Gastrocnemius medialis (tissue), 4 donors: ENCODE data around the gene HMCN1. TPM values are rescaled to one million over a fixed set of nuclear protein-coding genes. Genes with fewer than 3 reads are reported as not detected.

ENCODE experiments used
- ATAC-seq, 2 donors: fragments of 150-250 bp; one replicate each; pipeline ENCODE4 v1.9.1; 2016
- DNase-seq, 2 donors: peaks; one replicate each; pipeline ENCODE4 v3.0.0-alpha.2; 2019
- H3K27ac ChIP-seq, 4 donors: fragments of 200-600 bp; sonication (generic); 1 replicate in 1 of 4; 2 replicates in 3 of 4; pipeline ENCODE4 v1.5.1; 2016 to 2018; ENCODE audit warnings: mild to moderate bottlenecking in 2 of 4, moderate library complexity in 1 of 4
- H3K27me3 ChIP-seq, 3 donors: fragments of 200-600 bp; sonication (generic) in 2 of 3; 1 replicate in 1 of 3; 2 replicates in 2 of 3; pipeline versions ENCODE4 v1.5.1 to v1.6.0; 2016 to 2019; ENCODE audit warnings: mild to moderate bottlenecking in 1 of 3, moderate library complexity in 1 of 3
- H3K36me3 ChIP-seq, 2 donors: fragments of 200-600 bp; sonication (generic) in 1 of 2; one replicate each; pipeline ENCODE4 v1.5.1; 2017 to 2018
- H3K4me1 ChIP-seq, 2 donors: fragments of 200-600 bp; sonication (generic) in 1 of 2; one replicate each; pipeline ENCODE4 v1.5.1; 2016 to 2017; ENCODE audit warnings: mild to moderate bottlenecking in 2 of 2
- H3K4me3 ChIP-seq, 4 donors: fragments of 200-600 bp; sonication (generic) in 3 of 4; 1 replicate in 1 of 4; 2 replicates in 3 of 4; pipeline ENCODE4 v1.5.1; 2016 to 2019; ENCODE audit warnings: mild to moderate bottlenecking in 2 of 4
- H3K9me3 ChIP-seq, 3 donors: fragments of 200-600 bp; sonication (generic) in 2 of 3; 1 replicate in 1 of 3; 2 replicates in 2 of 3; pipeline ENCODE4 v1.5.1; 2016 to 2019
- POLR2A ChIP-seq, 2 donors: fragments of 450-650 bp; IDR thresholded peaks; one replicate each; pipeline ENCODE4 v1.6.1; 2017; ENCODE audit warnings: antibody characterized with exemption in 2 of 2, mild to moderate bottlenecking in 2 of 2, moderate library complexity in 2 of 2
- in situ Hi-C, 4 donors: fragments of 200-750 bp; cut with MboI; loops; one replicate each; pipeline versions ENCODE4 v1.15.0 to v1.8.0; 2017; ENCODE audit warnings: low sequenced_read_pairs in 4 of 4
- intact Hi-C: fragments of 100-400 bp; cut with DNase I; formaldehyde crosslinking; loops from one replicate; pipeline ENCODE4 v1.15.1; 2023; ENCODE audit warnings: low total_unique reads
- total RNA-seq, 4 donors: library from RNA; depleted of rRNA; stranded (reverse); fragments of >200 nt; gene quantifications; one replicate each; pipeline versions ENCODE4 v1.1.0 to v1.2.3, GENCODE V29; 2016
- TF ChIP-seq, protein P1 (sequence below), 5 experiments: fragments of 450-650 bp in 3 of 5; fragments of 200-600 bp in 2 of 5; sonication (generic) in 2 of 5; IDR thresholded peaks in 4 of 5; conservative IDR thresholded peaks in 1 of 5; 1 replicate in 4 of 5; 2 replicates in 1 of 5; pipeline ENCODE4 v1.5.1; 2016 to 2019; ENCODE audit warnings: antibody characterized with exemption in 5 of 5, mild to moderate bottlenecking in 3 of 5, moderate library complexity in 3 of 5

The HMCN1 gene
- total RNA-seq, 4 donors from 2014 or later, result 2.6 to 7.5 (median 5.1) TPM

DNA sequence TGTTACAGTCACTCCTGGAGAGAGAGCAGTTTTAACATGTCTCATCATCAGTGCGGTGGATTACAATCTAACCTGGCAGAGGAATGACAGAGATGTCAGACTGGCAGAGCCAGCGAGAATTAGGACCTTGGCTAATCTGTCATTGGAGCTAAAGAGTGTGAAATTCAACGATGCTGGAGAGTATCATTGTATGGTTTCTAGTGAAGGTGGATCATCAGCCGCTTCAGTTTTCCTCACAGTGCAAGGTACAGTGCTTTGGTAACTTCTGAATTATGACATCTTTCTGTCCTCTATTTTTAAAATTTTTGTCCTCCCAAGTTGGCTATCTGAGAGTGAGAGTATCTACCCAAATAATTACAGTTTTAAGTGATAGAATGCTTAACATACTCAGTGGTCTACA, 199.4 kb downstream of the HMCN1 start:
- Histone ChIP-seq H3K36me3 (no peaks in the 10 kb centered on the region), H3K4me3 (no peak overlapping the region), H3K27ac (no peak overlapping the region), H3K9me3 (no peaks in the 10 kb centered on the region), H3K27me3 (no peaks in the 10 kb centered on the region), H3K4me1 (no peaks in the 10 kb centered on the region)
- intact Hi-C loops, result no loop called here
- no peak for TF ChIP-seq POLR2A (IDR thresholded peaks at IDR 0.05)
- TF ChIP-seq, protein P1, sequence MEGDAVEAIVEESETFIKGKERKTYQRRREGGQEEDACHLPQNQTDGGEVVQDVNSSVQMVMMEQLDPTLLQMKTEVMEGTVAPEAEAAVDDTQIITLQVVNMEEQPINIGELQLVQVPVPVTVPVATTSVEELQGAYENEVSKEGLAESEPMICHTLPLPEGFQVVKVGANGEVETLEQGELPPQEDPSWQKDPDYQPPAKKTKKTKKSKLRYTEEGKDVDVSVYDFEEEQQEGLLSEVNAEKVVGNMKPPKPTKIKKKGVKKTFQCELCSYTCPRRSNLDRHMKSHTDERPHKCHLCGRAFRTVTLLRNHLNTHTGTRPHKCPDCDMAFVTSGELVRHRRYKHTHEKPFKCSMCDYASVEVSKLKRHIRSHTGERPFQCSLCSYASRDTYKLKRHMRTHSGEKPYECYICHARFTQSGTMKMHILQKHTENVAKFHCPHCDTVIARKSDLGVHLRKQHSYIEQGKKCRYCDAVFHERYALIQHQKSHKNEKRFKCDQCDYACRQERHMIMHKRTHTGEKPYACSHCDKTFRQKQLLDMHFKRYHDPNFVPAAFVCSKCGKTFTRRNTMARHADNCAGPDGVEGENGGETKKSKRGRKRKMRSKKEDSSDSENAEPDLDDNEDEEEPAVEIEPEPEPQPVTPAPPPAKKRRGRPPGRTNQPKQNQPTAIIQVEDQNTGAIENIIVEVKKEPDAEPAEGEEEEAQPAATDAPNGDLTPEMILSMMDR (IDR thresholded peaks at IDR 0.05 in 4 of 5, conservative IDR thresholded peaks at IDR 0.05 in 1 of 5), result no peak
- no peak for DNase-seq
- no peak for ATAC-seq
- in situ Hi-C loops, result no loop called here

DNA sequence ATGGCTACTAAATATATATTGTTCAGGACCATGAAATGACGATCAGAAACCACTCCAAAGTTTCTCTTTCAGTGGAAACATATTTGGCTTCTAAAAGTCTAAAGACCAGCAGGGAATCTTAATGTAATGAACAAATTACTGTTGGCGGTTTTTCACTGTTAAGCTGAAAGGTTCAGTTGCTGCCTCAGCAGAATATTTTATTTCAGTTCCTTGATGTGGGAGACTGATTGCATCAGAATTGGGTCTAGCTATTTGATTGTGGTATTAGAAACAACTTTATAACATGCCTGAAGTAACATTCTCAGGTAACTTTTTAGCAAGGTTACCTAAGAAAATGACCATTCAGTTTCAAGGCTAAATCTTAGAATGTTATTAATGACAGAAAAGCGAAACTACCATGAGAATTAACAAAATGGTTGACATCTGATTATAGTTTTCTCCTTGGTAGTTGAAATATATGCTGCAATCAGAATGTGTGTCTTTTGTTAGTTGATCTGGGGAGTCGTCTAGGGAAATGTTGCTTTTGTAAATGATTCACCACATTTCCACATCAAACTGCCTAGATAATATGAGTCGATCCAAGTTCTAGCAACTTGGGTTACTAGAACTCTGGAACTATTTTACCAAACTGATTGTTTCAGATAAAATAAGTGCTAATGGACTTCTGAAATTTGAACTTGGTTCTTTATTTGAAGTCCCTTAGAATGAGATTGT, 200.4 kb downstream of the HMCN1 start:
- Histone ChIP-seq H3K9me3 (no peaks in the 10 kb centered on the region), H3K4me1 (no peaks in the 10 kb centered on the region), H3K36me3 (no peaks in the 10 kb centered on the region), H3K27me3 (no peaks in the 10 kb centered on the region), H3K4me3 (no peak overlapping the region), H3K27ac (no peak overlapping the region)
- TF ChIP-seq, protein P1 (IDR thresholded peaks at IDR 0.05 in 4 of 5, conservative IDR thresholded peaks at IDR 0.05 in 1 of 5), result no peak
- TF ChIP-seq POLR2A (IDR thresholded peaks at IDR 0.05), result no peak
- no peak for DNase-seq
- ATAC-seq, result no peak
- intact Hi-C loops (no loop called here), in situ Hi-C loops (no loop called here)

DNA sequence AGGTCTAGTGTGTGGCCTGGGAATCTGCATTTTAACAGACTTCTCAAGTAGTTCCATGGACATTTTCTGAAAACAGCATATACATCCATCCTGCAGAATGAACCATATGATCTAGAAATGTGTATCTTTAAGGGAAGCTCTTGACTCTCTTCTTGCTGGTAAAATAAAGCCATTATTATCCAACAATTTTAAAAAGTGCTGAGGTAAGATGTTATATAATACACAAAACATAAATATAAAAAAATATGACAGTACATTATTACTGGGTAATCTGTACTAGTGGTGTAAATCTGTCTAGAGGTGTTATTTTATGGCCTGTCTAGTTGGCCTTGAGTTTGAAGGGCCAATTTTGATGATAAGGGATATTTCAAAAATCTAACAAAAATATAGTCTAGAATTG, 201.2 kb downstream of the HMCN1 start:
- Histone ChIP-seq H3K4me3 (no peak overlapping the region), H3K9me3 (no peaks in the 10 kb centered on the region), H3K4me1 (no peaks in the 10 kb centered on the region), H3K36me3 (no peaks in the 10 kb centered on the region), H3K27ac (no peak overlapping the region), H3K27me3 (no peaks in the 10 kb centered on the region)
- DNase-seq, result no peak
- intact Hi-C loops, result no loop called here
- in situ Hi-C loops, result no loop called here
- no peak for ATAC-seq
- TF ChIP-seq POLR2A (IDR thresholded peaks at IDR 0.05), result no peak
- TF ChIP-seq, protein P1 (IDR thresholded peaks at IDR 0.05 in 4 of 5, conservative IDR thresholded peaks at IDR 0.05 in 1 of 5), result no peak

DNA sequence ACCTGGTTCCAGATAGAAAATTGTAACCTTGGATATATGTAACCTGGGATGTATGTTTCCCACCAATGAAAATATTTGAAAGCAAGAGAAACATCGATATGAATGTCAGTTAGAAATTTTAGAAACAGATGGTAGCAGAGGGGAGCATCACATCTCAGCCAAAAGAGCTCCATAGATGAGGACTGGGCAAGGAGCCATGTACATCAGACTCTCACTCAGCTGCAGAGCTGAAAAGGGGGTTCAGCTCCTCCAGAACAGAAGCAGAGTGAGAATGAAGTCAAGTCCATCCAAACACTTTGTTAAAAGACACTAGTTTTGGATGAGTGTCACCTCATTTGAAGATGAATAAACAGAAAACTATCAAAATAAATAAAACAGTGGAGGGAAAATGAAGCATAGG, 202.4 kb downstream of the HMCN1 start:
- TF ChIP-seq, protein P1 (IDR thresholded peaks at IDR 0.05 in 4 of 5, conservative IDR thresholded peaks at IDR 0.05 in 1 of 5), result no peak
- TF ChIP-seq POLR2A (IDR thresholded peaks at IDR 0.05), result no peak
- ATAC-seq, result no peak

DNA sequence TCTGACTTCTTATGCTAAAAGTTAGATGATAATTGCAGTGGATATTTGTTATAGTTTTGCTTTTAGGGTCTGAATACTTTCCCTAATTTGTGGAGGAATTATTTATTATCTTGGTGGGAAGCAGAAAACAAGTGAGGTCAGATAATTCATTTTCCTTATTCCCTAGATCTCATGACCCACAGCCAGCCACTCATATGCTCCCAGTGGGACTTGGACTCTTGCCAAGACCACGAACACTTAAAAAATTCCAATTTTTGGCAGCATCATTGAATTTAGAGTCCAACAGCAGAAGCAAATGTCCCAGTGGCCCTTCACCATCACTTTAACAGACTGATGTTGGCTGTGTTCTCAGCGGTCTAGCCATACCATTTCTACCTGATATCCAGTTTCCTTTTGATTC, 204.2 kb downstream of the HMCN1 start:
- ATAC-seq (no peak), DNase-seq (no peak)
- no peaks in the 10 kb centered on the region for H3K9me3 ChIP-seq
- H3K27ac ChIP-seq, result no peak overlapping the region
- TF ChIP-seq, protein P1 (IDR thresholded peaks at IDR 0.05 in 4 of 5, conservative IDR thresholded peaks at IDR 0.05 in 1 of 5), result no peak
- TF ChIP-seq POLR2A (IDR thresholded peaks at IDR 0.05), result no peak
- H3K4me3 ChIP-seq, result no peak overlapping the region
- H3K27me3 ChIP-seq, result no peaks in the 10 kb centered on the region
- H3K36me3 ChIP-seq, result no peaks in the 10 kb centered on the region
- in situ Hi-C loops, result no loop called here
- intact Hi-C loops, result no loop called here
- no peaks in the 10 kb centered on the region for H3K4me1 ChIP-seq

More for the DNA sequence above, 202.4 kb downstream of the HMCN1 start:
- Histone ChIP-seq H3K27me3 (no peaks in the 10 kb centered on the region), H3K9me3 (no peaks in the 10 kb centered on the region), H3K36me3 (no peaks in the 10 kb centered on the region), H3K27ac (no peak overlapping the region), H3K4me3 (no peak overlapping the region), H3K4me1 (no peaks in the 10 kb centered on the region)
- in situ Hi-C loops (no loop called here), intact Hi-C loops (no loop called here)
- no peak for DNase-seq
